MV-4-11 (cell line): ENCODE data around the gene VPS51.

Source experiments
- DNase-seq: peaks from one replicate; lab custom pipeline; 2025; lab: John Stamatoyannopoulos, UW

Gene VPS51

DNA sequence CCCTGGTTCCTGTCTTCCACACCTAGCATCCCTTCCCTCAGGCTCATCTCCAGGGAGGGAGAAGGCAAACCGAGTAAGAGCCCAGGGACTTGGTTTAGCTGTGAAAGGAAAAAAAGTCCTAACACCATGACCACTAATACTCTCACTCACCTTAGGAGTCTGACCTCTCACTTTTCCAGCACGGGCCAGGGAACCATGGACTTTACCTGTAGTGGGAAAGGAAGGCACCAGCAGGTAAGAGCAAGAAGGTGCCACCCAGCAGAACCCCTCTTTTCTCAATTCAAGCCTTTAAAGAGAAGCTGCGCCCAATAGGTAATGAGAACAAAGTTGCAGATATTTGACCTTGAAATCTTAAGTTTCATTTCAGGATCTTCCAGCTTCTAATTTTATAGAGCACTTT, 24.8 kb downstream of the VPS51 start:
- DNase-seq: no peak

GRCh38 chr11:65121447-65121864, 25.4 kb downstream of the VPS51 start:
- peak; percentile 5 for DNase-seq

DNA sequence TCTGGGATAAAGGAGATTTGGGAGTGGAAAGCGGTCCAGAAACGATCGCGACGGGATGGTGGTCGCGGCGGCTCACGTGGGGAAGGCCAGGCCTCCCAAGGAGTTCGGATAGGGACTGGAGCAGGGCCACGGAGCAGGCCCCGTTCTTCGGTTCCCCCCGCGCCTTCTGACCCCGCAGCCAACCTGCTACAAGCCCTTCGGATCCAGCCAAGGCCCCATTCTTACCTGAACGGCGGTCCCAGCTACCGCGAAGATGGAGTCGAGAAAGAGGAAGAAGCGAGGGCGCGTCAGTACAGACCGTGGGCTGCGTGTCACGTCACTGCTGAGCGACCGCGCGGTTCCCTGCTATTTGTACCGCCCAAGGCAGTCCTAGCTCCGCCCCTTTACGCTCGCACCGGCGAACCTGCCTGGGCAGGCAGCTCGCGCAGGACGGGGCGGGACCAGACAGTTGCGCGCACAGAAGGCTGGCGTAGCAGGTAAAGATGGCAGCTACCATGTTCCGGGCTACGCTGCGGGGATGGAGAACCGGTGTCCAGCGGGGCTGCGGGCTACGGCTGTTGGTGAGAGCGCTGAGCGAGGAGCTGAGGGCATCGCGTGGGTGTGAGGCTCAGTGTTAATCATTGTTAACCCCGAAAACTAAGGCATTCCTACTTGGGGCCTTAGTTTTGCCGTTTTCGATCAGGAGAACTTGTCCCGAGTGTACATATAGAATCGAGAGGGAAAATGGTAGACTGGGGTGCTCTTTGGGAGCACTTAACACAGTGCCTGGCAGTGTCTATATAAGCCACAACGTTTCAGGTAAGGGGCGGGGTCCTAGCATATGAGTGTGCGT, 26.1 kb downstream of the VPS51 start, which contains the start of the genes FAU and MRPL49:
Gene FAU, minus strand, starts transcription at position 270 of the 832 bp plus-strand sequence. CDS start 321 bp downstream, outside the sequence.
Gene MRPL49, plus strand, starts transcription at position 457 of the 832 bp plus-strand sequence. Its CDS starts 26 bp downstream, at position 483.
- DNase-seq: peak; percentile 98

GRCh38 chr11:65124480-65125196, 28.6 kb downstream of the VPS51 start:
- DNase-seq: no peak

- no peak for DNase-seq
Observed at GRCh38 chr11:65125197-65126056, 29.4 kb downstream of the VPS51 start.

DNA sequence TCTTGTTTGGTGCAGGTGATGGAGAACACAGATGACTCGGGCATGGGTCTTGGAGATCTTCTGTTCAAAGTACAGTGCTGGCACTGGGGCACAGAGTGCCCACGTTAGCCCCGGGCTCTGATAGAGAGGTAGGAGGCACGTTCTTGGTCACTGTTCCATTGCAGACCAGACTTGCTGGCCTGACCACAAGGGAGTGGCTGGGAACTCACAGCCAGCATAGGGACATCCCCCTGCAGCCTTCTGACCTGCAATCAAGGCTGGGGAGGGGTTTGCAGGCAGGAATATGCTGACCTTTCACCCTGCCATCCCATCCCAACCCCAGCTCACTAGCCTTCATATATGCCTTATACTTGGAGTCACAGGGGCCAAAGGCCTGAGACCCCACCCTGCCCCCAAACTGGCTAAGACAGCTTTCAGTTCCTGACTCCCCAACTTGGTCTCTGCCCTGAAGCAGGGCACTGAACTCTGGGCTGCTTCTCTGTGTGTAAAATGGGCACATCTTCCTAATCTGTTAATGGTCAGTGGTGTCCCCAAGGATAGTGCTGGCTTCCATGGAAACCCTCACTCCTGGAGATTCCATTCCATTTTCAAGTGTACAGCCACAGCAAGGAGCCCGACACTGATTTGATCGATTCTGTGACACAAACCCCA, 30.7 kb downstream of the VPS51 start:
- DNase-seq: no peak

DNA sequence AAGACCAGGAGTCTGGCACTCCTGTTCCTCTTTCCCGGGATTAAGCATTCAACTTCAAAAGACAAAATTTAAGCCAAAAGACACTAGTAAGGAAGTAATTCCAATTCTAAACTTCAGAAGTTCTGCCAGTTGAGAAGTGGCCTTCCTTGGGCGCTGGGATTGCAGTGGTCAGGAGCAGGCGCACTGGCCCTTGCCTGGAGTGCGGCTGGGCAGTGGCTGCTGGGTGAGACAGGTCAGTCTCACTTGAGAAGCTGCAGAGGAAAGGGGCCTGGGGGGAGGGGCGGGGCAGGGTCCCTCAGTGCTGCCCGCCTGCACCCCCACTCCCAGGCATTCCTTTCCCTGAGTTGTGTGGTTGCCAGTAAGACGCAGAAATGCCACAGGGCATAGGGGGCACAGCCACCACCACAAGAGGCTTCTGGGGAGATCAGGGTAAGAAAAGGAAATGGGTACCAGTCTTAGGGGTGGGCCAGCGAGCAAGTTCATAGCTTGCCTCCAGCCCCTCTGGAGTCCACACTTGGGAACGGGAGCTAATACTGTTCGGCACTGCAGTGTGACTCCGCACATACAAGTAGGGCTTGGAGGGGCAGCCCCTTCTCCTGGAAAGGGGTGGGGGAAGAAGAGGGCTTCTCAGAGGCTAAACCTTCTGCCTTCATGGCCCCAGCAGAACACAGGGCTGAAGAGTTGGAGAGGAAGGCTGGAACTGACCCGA, 31.6 kb downstream of the VPS51 start:
- DNase-seq: no peak

DNA sequence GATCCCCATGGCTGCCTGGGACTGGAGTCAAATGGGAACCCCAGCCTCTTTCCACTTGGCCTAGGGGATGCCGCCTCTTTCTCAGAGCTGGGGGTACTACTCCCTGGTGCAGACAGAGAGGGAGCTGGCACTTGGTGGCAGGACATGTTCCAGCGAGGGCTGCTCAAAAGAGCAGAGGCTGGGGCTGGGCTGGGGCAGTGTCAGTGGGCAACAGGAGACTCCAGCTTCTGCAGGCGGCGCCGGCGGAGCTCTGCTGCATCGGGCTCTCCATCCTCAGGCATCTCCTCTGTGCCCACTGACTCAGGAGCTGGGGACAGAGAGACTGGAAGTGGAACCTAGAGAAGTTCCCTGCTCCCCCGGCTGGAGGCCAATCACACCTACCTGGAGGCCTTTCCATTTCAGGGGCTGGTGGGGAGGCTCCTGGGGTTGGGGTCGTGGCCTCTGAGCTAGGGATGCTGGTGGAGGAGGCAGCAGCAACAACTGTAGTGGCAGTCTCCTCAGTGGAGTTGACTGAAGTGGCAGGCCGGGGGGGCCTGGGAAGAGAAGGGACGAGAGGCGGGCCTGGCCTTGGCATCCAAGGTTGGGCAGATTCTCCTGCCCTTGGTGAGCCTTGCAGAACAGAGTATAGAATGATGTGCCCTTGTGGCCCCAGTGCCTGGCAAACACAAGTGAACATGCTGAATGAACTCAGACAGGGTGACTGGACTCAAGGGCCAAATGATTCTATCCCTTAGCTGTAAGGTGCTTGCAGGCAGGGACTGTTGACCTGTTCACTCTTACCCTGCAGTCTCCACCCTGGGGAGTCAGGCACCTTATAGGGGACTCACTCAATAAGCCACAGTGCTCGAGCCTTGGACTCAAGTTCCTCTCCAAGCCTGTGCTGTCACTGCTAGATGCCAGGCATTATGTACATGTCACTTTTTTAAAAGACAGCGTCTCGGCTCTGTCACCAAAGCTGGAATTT, 32.5 kb downstream of the VPS51 start:
- DNase-seq: no peak

DNA sequence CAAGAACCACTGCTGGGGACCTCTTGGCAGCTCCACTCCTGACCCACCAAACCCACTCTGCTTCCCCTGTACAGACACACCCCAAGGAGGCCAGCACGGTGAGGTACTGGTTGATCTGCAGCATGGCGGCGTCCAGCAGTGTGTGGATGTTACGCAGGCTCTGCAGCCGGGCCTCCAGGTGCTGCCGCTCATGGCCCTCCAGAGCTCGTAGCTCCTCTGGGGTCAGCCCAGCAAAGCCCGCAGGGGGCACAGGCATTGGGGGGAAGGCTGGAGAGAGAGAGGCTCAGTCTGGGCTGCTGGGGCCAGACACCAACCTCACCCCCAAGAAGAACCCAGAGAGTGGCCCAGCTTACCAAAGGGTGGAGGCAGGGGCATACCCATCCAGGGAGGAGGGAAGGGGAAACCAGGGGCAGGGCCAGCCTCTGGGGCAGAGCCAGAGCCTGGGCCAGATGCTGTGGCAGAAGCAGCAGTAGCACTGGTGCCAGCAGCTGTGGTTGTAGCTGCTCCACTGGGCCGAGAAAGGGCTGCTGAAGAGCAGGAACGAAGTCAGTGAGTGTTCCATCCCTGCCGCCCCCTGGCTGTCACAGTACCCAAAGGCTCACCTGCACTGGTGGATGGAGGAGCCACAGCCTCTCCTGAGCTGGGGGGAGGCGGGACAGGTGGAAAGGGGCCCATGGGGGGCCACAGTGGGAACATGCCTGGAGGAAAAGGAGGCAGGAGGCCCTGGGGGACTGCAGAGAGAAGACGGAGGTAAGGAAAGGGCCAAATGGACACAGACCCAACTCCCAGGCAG, 33.8 kb downstream of the VPS51 start:
- no peak for DNase-seq

DNA sequence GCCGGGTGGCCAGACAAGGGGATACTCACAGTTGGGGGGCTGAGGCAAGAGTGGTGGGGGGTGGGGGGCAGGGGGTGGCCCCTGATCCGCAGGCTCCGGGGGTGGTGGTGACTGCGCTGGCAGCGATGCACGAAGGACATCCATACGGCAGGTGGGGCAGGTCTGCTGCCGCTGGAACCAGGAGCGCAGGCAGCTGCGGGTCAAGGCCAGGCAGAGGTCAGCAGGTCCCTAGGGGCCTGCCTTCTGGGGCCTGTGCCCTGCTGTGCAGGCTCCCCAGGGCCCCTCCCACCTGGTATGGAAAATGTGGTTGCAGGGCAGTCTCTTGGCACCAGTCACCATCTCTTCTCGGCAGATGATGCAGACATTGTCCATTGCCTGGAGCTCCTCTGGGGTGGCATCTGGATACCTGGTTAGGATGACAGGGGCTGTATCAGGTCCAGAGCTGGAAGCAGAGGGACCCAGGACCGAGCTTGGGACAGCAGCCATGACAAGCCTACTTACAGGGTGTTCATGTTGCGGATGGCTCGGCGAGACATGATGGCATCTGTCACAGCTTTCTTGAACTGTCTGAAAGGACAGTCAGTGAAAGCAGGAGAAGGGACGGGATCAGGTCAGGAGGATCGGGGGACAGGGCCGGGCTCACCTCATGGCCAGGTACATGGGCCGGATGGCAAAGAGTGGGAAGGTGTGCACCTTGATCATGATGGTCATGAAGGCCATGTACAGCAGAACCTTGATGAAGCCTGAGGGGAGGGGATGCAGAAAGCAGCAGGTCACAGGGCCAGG, 34.8 kb downstream of the VPS51 start:
- DNase-seq: no peak

- DNase-seq: no peak
Observed at GRCh38 chr11:65131417-65131776, 35.4 kb downstream of the VPS51 start.

DNA sequence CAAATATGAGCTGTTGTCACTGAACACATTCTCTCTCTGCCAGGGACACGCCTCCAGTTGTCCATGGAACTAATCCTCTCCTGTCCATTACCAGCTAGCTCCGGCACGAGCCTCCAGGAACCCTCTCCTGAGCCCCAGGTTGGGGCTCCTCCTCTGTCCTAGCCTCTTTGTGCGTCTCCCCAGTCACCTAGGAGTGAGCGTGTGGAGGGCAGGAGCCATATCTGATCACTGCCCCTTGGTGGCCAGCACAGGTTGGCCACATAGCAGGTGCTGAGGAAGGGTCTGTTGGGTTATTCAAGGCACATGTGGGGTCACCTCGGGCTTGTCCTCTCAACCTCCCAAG, 35.9 kb downstream of the VPS51 start:
- DNase-seq: no peak

DNA sequence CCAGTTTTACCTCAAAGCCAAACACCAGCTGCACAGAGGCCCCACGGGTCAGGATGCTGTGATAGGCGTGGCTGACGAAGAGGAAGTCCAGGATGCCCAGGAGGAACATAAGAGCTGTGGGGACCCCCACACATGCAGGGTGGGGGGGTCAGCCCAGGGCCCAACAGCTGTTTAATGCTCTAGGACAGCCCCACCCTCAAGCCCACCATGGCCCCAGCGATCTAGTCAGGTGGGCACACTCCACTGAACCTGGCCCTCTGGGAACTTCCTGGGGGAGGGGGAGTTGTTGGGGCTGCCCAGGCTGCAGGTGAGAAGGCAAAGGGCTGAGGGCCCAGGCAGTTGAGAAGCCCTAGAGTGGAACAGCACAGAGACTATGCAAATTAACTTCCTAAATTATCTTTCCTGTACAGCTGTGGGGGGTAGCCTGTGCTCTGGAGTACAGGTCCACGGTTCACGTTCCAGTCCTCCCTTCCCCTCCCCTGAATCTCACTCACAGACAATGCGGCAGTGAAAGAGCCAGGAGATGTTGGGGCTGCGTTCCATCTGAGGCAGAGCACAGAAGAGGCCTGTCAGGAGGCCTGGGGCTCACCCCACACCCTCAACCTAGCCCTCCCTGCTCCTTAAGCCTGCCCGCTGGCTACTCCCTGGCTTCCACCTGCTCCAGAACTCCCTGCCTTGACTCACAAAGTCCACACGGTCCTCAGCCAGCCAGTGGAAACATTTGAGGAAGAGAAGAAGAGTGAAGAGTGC, 36.4 kb downstream of the VPS51 start:
- no peak for DNase-seq

GRCh38 chr11:65132988-65133700, 37.1 kb downstream of the VPS51 start:
- DNase-seq: peak; percentile 51

DNA sequence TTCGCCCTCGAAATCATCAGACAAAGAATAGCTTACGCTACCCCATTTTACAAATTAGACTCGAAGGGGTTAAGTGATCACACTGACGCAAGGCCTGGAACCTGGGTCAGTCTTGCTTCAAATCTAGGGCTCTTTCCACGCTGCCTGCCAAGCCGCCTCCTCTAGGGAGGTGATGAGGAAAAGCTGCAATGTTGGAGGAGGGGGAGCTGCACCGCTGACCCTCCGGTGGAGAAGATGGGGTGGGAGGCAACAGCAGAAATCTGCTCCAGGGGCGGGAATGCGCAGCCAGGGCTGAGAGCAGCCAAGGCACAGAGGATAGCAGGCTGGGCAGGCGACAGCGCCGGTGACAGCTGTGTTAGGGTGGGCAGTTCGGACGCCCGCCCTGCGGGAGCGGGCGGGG, 37.7 kb downstream of the VPS51 start:
- no peak for DNase-seq

- DNase-seq: peak; percentile 84
Observed at GRCh38 chr11:65134240-65134951, 38.4 kb downstream of the VPS51 start, which contains the start of gene SYVN1. Gene SYVN1, minus strand, starts transcription at chr11:65134519. Its CDS starts 918 bp downstream, at chr11:65133601.
